Raji (cell line): Measurements from ENCODE around the gene TSPAN5.

Source experiments
- POLR2A ChIP-seq: IDR thresholded peaks from 2 replicates; pipeline ENCODE4 v1.6.1; 2011; ENCODE audit warnings: low read depth, low read length, control low read depth; ENCODE audit not compliant: insufficient read depth

Gene TSPAN5

DNA sequence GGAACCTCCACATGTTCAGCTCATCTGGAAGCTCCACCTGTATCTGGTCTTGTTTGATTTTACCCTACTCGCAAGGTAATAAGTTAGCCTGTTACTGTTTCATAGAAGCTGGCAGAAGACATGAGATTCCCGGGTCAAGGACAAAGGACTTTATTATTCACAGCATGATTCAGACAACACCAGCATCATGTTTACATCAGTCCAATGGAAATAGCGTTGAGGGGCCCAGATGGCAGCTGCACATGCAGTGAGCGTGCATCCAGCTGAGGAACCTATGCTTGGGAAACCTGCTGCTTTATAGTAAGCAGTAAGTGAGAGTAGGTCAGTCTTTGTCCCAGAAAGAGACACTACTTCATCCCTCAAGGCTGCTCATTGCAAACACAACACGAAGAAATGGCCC is 19.8 kb downstream of the TSPAN5 start:
- TF ChIP-seq POLR2A, result no peak

DNA sequence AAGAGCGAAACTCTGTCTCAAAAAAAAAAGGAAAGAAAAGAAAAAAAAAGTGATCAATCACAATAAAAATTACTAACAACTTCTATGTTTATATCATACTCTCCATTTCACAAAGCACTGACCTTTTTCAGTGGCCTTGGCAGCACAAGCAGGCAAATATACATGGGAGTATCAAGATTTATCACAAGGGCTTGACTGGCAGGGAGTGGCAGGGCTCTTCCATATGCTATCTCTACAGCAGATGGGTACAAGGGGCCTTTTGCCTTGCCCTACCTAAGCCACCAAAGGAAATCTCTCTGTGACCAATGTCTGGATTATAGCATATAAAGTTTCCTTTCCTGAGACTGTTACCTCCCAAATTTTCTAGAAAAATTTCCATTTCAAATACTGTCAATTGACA is 24.4 kb downstream of the TSPAN5 start:
- no peak for TF ChIP-seq POLR2A

DNA sequence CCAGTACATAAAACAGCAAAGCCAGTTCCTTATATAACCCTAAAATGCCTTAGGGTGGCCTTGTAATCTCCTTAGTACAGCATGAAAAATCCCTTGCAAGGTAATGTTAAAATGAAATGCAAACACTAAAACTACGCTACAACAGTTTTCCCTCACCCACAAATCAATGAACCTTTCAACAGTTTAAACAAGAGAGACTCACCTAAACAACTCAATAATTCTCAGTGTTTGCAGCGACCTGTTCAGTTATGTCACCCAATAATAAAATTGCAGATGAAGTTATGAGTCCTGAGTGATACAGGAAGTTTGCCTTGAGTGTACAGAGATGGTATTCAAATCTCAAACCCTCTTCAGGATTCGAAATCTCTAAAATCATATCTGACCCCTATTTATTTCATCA is 25.3 kb downstream of the TSPAN5 start:
- no peak for TF ChIP-seq POLR2A

DNA sequence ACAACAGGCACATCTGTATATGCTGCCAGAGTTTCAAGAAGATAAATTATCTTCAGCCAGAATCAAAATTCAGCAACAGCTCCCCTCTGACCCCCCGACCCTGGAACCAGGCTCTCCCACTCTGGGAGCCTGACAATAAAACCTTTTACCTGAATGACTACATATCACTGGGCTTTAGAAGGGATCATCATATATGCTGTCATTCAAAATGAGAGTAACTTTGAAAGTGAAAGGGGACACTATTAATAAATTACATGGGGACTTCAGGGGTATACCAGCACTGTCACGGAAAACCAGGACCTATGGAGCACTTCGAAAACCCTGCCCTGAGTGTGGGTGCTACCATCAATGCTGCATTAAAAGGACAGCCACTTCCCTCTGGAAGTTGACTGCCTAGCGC is 26.2 kb downstream of the TSPAN5 start:
- TF ChIP-seq POLR2A, result no peak

DNA sequence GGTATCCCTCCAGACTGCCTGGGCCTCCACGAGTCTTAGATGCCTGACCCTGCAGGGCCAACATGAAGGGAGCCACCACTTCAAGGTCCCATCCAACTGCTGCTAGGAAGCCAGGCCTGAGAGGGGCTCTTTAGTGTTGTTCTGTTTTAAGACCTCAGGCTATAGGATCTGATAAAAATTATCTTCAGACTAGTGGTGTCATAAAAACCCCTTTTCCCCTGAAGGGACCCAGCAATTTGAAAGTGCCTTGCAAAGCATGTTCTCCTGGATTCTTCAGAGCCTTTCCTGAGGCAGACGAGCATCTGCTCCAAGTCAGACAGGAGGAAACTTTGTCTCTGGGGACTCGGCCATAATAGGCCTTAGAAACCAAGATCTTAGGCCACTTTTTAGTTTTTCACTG is 26.9 kb downstream of the TSPAN5 start:
- TF ChIP-seq POLR2A, result no peak

DNA sequence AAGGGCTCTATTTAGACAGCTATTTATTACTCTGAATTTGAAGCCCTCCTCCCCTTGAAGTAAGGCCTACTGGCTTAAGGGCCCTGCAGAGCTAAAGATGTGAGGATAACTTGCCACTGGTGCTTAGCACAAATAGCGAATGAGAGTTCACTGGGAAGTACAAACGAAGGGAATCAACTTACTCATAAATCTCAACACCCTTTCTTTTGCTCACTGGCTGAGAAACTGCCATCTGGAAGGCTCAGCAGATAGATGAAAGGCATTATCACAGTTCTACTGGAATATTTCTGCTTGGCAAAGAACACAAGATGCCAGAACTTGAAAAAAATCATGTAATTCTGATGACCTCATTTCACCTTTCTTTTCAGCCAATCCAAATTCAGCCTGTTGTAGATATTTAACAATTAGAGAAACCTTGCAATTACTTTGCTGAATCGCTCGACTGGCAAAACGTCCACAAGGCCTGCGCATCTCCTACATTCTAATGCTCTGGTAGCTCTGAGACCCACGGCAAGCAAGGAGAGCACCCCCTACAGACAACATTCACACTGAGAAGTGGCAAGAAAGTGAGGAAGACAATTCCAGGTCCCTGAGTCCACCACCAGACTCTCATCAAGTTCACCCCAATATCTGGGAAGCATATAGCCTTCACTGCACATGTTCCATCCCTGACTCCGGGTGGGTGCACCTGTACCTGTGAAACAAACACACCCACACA is 27.5 kb downstream of the TSPAN5 start:
- no peak for TF ChIP-seq POLR2A

DNA sequence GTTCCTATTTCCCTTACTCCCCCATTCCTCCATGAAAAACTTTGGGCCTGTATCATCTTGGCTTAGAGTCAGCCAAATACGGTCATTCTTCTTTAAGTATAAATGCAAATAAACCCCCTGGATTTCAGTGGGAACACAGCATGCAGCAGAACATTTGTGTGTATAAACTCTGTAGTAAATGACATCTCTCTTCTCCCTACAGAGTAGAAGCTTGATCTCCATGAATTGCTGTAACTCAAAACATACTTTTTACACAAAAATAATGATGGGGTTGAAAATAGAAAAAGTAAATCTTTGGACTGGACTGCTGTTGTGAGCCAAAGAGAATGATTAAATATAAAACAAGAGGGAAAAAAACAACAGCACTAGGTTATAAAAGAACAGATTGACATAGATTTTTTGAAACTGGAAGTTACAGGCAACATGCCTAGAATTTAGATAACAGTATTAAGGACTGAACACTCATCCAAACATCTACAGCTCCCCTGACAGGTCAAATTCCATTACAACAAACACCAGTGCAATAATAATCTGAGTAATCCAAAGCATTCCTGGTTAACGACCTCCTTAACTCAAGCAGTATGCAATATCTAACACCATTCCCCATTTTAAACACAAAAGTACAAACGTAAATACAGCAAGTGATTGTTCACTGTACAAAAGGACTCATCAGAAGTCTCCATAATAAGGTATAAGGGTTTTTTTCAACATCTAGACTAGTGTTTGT is 30.7 kb downstream of the TSPAN5 start:
- no peak for TF ChIP-seq POLR2A

DNA sequence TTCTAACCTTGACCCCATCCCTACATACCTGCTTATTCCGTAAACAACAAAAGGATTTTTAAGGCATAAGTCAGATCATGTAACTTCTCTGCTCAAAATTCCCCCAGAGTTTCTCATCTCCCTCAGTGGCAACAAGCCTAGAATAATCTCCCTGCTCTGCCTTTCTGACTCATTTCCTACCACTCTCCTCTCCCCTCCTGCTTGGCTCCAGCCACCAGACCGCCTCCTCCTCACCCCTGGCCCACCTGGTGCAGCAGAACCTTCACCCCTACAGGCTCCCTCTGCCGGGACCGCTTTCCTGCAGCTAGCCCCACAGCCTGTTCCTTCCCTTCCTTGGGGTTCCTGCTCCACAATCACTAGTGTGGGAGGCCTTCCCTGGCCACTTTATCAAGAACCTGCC is 32.1 kb downstream of the TSPAN5 start:
- TF ChIP-seq POLR2A, result no peak

DNA sequence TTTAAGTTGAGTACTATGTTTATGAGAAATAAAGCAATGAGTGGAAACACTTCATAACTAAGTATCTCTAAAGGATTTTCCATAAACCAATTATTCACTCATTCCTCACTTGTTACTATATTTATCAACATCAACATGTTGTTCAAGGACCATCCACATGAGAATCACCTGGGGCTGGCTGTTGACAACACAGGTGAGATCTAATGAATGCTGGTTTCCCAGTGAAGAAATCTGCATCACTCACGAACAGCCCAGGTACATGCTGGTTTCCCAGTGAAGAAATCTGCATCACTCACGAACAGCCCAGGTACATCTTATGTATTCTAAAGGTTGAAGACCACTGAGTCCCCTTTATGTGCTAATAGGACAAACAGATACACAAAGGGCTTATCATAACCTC is 32.5 kb downstream of the TSPAN5 start:
- no peak for TF ChIP-seq POLR2A

DNA sequence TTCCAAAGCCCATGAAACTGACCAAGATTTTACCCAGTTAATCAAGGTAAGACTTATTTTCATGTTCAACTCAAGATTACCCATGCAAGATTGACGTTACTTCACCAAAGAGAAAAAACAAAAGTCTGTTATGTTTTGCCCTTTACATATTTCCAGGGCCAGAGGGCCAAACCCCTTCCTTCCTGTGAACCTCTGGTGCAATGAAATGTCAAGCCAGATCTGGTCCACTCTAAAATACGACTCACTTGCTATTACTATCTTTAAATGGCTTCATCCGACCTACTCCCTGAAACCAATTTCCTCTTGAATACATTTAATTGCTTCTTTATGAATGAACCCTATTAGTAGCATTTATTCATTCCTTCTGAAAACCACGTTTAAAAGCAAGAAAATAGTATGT is 33.0 kb downstream of the TSPAN5 start:
- no peak for TF ChIP-seq POLR2A

DNA sequence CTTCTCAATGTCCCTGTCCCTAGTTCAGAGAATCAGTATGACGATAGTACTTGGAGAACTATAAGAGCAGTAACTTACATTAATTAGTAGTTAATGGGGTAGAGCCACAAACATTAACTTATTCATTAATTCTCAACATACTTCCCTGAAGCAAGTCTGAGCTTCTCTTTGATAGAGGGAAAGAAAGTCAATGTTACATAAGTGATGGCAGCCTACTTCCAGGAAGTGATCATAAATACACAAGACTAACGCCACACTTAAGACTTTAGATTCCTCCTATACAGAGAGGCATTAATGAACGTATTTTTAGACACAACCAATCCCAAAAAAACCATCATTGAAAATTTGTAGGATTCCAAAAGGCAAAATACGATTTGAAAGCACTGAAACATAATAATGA is 33.8 kb downstream of the TSPAN5 start:
- no peak for TF ChIP-seq POLR2A

DNA sequence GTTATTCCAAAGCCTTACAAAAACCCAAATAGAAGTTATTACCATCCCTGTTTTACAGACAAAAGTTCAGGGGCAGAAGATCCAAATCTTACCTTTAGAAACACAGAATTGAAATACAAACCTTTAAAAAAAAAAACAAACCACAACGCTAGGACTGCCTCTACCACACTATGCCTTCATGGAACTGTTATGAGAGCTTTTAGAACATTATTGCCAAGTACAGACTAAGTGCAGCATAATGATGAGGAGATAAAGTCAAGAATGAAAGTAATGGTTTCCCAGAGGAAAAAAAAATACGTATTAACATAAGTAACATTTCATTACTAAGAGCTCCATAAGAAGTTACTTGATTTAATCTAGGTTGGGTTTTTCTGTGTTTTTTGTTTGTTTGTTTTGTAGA is 34.3 kb downstream of the TSPAN5 start:
- no peak for TF ChIP-seq POLR2A

DNA sequence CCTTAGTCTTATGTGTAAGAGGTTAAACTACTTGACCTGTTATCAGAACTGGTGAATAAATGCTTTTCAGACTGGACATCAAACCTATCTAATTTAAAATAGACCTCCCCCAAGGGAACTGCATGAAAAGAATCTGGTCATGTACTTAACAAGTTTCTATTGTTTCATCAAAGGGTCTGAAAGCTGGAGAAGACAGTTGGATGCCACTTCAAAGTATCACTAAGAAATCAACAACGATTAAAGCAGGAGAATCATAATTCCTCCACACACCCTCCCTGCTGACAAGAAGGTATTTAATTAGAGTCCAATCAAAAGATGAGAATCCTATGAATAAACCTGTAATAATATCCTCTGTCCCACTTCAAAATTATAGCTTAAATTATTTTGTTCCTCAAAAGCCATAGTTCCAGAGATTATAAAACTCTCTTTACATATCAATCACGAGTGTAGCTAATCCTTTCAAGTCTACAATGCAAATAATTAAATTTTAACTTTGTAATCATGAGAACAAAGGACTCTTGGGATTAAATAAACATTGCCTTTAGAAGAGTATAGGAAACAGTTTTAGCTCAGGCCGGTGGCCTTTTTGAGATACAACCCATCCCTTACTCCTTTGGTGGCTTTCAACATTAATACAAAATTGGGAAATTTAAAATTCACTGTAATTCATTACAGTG is 35.1 kb downstream of the TSPAN5 start:
- no peak for TF ChIP-seq POLR2A

DNA sequence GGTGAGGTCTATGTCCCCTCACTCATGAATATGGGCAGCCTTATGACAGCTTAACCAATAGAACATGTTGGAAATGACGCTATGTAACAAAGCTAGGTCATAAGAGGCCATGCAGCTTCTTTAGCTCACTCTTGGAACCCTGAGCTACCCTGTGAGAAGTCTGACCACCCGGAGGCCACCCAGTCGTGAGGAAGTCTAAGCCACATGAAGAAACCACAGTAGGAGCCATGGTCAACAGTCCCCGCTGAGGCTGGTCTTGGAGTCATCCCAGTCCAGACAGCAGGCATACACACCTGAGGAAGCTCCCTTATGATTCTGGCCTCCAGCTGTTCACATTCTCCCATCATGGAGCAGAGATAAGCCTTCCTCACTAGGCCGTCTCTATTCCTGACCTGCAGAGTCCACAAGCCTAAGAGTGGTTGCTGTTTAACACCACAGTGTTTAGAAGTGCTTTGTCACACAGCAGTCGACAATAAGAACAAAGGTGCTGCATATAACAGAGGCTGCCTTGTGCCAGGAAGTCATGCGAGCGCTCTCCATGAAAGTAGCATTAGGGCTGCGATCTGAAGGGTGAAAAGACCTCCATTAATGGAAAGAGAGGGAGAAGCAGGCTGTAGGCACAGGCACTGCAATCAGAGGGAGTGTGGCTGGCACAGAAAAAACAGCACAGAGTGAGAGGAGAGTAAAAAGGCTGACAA is 38.2 kb downstream of the TSPAN5 start:
- no peak for TF ChIP-seq POLR2A

DNA sequence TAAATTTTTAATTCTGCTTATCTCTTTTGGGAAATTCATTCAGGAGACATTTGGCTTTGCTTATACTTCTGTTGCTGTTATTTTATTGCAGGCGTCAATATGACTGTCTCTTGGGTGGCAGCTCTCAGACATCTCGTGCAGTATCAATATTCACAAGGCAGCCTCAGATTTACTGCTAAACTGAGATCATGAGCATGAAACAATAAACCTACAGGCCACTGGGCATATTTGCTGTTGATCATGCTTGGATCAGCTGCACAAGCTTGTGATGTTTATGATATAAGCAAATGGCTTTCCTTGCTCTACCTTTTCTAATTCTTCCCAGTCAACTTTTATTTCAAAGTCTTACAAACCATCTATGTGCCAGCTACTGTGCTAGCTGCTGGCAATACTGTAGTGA is 39.2 kb downstream of the TSPAN5 start:
- TF ChIP-seq POLR2A, result no peak

DNA sequence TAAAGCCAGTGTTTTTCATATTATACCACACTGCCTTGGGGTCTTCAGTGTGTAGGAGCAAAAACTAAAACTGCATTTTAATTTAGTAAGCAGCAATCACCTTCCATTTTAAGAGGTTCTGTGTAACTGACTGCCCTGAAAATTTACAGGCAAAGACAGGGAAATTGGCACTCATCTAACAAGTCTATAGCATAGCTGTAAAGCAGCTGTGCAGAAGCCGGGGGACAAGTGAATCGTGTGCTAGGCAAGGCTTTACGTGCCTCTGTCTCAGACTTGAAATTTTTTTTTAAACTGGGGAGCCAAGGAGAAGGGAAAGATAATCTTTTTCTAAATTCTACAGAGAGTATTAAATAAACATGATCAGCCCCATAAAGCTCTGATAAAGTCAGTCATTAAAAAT is 39.7 kb downstream of the TSPAN5 start:
- no peak for TF ChIP-seq POLR2A

DNA sequence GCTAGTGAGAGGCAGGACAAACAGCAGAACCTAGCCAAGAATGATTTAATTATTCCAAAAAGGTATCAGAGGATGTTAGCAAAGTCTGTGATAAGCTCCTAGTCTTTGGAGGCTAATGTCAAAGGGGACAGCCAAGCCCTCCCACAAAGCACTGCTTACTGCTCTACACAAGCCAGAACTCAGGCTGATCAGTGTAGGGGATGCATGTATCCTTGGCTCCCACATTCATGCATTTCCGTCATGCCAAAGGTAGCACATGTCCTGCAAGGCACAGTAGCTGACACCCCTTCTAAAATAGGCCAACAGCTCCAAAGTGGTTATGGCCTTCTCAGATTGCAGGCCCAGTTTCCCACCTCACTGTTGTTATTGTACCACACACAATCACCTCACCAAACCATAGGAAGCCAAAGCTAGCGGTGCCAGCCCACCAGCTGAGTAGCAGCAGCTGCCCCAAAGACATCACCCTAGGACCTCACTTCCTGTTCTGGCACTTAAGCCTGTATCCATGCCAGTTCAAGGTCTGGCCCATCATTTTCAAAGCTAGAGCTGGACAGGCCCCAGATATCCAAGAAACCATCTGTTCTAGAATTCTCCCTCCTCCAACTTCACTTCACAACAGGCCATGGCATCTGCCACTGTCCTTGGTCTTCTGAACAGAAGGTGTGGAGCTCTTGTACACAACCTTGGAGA is 40.9 kb downstream of the TSPAN5 start:
- TF ChIP-seq POLR2A, result no peak
